ENCODE results near the gene SLC46A2. TPM values are rescaled to one million over a fixed set of nuclear protein-coding genes. Genes with fewer than 3 reads are reported as not detected.

Gene SLC46A2
- total RNA-seq, 4 donors from 2014 or later = not detected

DNA sequence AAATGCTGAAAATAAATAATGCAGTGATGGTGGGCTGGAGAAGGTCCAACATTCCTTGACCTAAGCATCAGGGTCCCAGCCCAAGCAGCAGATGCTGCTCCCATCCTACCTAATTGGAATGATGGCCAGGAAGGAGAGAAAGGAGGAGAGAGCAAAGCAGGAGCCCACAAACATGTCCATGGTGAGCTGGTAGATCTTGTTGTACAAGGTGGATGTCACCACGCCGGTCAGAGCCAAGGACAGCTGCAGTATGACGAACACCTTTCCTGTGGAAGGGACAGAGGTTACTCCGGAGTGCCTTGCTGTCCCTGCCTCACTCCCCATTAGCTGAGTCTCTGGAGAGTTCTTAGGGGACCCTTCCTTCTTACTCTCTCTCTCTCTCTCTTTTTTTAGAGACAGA, 4.3 kb downstream of the SLC46A2 start:
- 99% methylated on average over 4 of the region's 4 CpGs; no CpG with 5 or more reads in 1 of the 2 donors for WGBS, 2 donors (ENCODE audit: low coverage in 1 of 2)
- Histone ChIP-seq H3K27ac (no peak overlapping the region), H3K4me1 (peaks cover 0 to 10% (median 4%) of the 10 kb centered on the region in 4 donors), H3K36me3 (no peaks in the 10 kb centered on the region), H3K9me3 (no peaks in the 10 kb centered on the region), H3K27me3 (peaks cover 25% of the 10 kb centered on the region), H3K4me3 (no peak overlapping the region)
- no peak for DNase-seq
- in situ Hi-C loops (cut with MboI; ENCODE audit: low pct_ligation_motif_present in 1 of 4, low pct_unique_long_range_greater_than_20kb in 1 of 4, low sequenced_read_pairs in 3 of 4) = no loop called here
- TF ChIP-seq POLR2AphosphoS5 (IDR thresholded peaks at IDR 0.05) (no peak), POLR2A (IDR thresholded peaks at IDR 0.05) (no peak), EP300 (IDR thresholded peaks at IDR 0.05; ENCODE audit: low read depth) (no peak)
- TF ChIP-seq, protein P1, sequence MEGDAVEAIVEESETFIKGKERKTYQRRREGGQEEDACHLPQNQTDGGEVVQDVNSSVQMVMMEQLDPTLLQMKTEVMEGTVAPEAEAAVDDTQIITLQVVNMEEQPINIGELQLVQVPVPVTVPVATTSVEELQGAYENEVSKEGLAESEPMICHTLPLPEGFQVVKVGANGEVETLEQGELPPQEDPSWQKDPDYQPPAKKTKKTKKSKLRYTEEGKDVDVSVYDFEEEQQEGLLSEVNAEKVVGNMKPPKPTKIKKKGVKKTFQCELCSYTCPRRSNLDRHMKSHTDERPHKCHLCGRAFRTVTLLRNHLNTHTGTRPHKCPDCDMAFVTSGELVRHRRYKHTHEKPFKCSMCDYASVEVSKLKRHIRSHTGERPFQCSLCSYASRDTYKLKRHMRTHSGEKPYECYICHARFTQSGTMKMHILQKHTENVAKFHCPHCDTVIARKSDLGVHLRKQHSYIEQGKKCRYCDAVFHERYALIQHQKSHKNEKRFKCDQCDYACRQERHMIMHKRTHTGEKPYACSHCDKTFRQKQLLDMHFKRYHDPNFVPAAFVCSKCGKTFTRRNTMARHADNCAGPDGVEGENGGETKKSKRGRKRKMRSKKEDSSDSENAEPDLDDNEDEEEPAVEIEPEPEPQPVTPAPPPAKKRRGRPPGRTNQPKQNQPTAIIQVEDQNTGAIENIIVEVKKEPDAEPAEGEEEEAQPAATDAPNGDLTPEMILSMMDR (IDR thresholded peaks at IDR 0.05) = no peak
- intact Hi-C loops (cut with DNase I; ENCODE audit: low total_unique reads) = no loop called here

DNA sequence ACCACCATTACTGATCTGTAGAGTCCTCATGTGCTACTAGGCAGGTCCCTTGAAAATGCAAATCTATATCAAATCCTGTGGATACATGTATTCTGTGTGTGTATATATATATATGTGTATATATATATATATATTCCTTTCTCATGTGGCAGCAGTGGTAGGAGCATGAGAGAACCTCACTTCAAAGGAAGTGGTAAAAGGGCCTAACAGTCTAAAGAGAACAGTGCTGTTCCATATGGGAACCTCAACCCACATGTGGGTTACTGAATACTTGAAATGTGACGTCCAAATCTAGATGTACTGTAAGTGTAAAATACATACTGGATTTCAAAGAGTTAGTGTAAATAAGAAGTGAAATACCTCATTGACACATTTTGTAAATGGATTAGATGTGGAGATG, 5.4 kb downstream of the SLC46A2 start:
- Histone ChIP-seq H3K27me3 (peaks cover 15% of the 10 kb centered on the region), H3K4me1 (peaks cover 0 to 3% (median 1%) of the 10 kb centered on the region in 4 donors), H3K36me3 (no peaks in the 10 kb centered on the region), H3K4me3 (no peak overlapping the region), H3K27ac (no peak overlapping the region), H3K9me3 (no peaks in the 10 kb centered on the region)
- in situ Hi-C loops (cut with MboI; ENCODE audit: low pct_ligation_motif_present in 1 of 4, low pct_unique_long_range_greater_than_20kb in 1 of 4, low sequenced_read_pairs in 3 of 4) (no loop called here), intact Hi-C loops (cut with DNase I; ENCODE audit: low total_unique reads) (no loop called here)
- whole genome bisulfite sequencing, 2 donors (ENCODE audit: low coverage in 1 of 2) = 50 to 78% methylated on average over 1 of the region's 1 CpG
- DNase-seq = no peak
- TF ChIP-seq POLR2AphosphoS5 (IDR thresholded peaks at IDR 0.05) (no peak), EP300 (IDR thresholded peaks at IDR 0.05; ENCODE audit: low read depth) (no peak), POLR2A (IDR thresholded peaks at IDR 0.05) (no peak)
- TF ChIP-seq, protein P1 (IDR thresholded peaks at IDR 0.05) = no peak

DNA sequence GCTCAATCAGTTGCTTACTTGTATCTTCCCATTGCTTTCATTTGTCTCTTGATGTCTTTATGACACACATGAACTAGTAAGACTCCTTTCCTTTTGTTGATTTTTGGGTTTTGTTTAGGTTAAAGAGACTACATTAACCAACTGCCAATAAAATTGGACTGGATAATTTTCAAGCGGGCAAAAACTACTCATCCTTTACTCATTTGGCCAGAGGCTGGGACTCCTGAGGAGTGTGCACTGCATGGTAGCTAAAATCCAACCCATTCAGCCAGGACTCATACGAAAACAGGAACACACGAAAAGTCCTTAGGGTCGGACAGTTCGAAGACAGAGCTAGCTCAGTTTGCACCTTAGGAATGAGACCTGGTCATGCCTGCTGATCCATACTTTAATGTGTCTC, 6.0 kb downstream of the SLC46A2 start:
- intact Hi-C loops (cut with DNase I; ENCODE audit: low total_unique reads) = no loop called here
- TF ChIP-seq, protein P1 (IDR thresholded peaks at IDR 0.05) = no peak
- TF ChIP-seq POLR2AphosphoS5 (IDR thresholded peaks at IDR 0.05) (no peak), EP300 (IDR thresholded peaks at IDR 0.05; ENCODE audit: low read depth) (no peak), POLR2A (IDR thresholded peaks at IDR 0.05) (no peak)
- no peak overlapping the region for H3K27ac ChIP-seq
- no peak for DNase-seq
- H3K4me1 ChIP-seq = no peaks in the 10 kb centered on the region
- 87 to 95% methylated on average over 5 of the region's 5 CpGs for WGBS, 2 donors (ENCODE audit: low coverage in 1 of 2)
- H3K4me3 ChIP-seq = no peak overlapping the region
- H3K9me3 ChIP-seq = no peaks in the 10 kb centered on the region
- in situ Hi-C loops (cut with MboI; ENCODE audit: low pct_ligation_motif_present in 1 of 4, low pct_unique_long_range_greater_than_20kb in 1 of 4, low sequenced_read_pairs in 3 of 4) = no loop called here
- H3K36me3 ChIP-seq = no peaks in the 10 kb centered on the region
- H3K27me3 ChIP-seq = peaks cover 9% of the 10 kb centered on the region

DNA sequence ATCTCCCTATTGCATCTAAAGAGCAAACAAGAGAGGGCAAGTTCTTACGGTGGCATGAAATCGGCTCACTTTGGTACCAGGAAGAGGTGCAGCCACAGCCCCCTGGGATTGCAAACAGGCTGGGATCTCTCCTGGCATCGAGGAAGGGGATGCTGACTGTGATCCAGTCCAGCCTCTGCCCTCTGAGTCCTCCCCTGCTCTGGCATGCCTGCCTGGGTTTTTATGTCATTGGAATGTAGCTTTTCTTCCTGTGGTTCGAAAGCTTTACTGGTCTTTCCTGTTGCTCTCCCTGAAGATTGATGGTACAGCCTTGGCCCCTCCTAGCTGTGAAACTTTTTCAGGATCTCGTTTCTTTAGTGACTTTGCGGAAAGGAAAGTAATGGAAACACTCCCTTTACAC, 6.6 kb downstream of the SLC46A2 start:
- in situ Hi-C loops (cut with MboI; ENCODE audit: low pct_ligation_motif_present in 1 of 4, low pct_unique_long_range_greater_than_20kb in 1 of 4, low sequenced_read_pairs in 3 of 4) = no loop called here
- intact Hi-C loops (cut with DNase I; ENCODE audit: low total_unique reads) = no loop called here

More for the DNA sequence above, 6.6 kb downstream of the SLC46A2 start:
- H3K27me3 ChIP-seq = peaks cover 2% of the 10 kb centered on the region
- DNase-seq = no peak
- H3K9me3 ChIP-seq = no peaks in the 10 kb centered on the region
- TF ChIP-seq, protein P1 (IDR thresholded peaks at IDR 0.05) = no peak
- TF ChIP-seq EP300 (IDR thresholded peaks at IDR 0.05; ENCODE audit: low read depth) = no peak
- no peak for TF ChIP-seq POLR2A (IDR thresholded peaks at IDR 0.05)
- TF ChIP-seq POLR2AphosphoS5 (IDR thresholded peaks at IDR 0.05) = no peak
- no peaks in the 10 kb centered on the region for H3K36me3 ChIP-seq
- no peaks in the 10 kb centered on the region for H3K4me1 ChIP-seq
- no peak overlapping the region for H3K4me3 ChIP-seq
- WGBS, 2 donors (ENCODE audit: low coverage in 1 of 2) = 66 to 73% methylated on average over 6 of the region's 6 CpGs
- H3K27ac ChIP-seq = no peak overlapping the region

All from transverse colon (tissue), 4 donors.